Colonic mucosa (tissue), 4 donors: ENCODE results near the gene AUTS2. TPM values are rescaled to one million over a fixed set of nuclear protein-coding genes. Genes with fewer than 3 reads are reported as not detected.

ENCODE experiments used
- DNase-seq: peaks from one replicate; pipeline ENCODE4 v3.0.0-alpha.2; 2020
- H3K27ac ChIP-seq: fragments of 200-600 bp; one replicate; pipeline ENCODE4 v1.8.0; 2021
- H3K27me3 ChIP-seq: fragments of 200-600 bp; one replicate; pipeline ENCODE4 v1.8.0; 2021
- H3K36me3 ChIP-seq: fragments of 200-600 bp; one replicate; pipeline ENCODE4 v1.8.0; 2021
- H3K4me1 ChIP-seq: fragments of 200-600 bp; one replicate; pipeline ENCODE4 v1.8.0; 2021; ENCODE audit warnings: mild to moderate bottlenecking
- H3K4me3 ChIP-seq: fragments of 200-600 bp; one replicate; pipeline ENCODE4 v1.8.0; 2021
- H3K9ac ChIP-seq, 2 donors: one replicate each; pipeline ENCODE4 v1.7.0; 2013; ENCODE audit warnings: control low read depth in 2 of 2, low read depth in 2 of 2, low read length in 2 of 2
- H3K9me3 ChIP-seq: fragments of 200-600 bp; one replicate; pipeline ENCODE4 v1.8.0; 2021
- intact Hi-C: fragments of 100-400 bp; cut with DNase I; formaldehyde crosslinking; loops from one replicate; pipeline ENCODE4 v1.14.1; 2022
- total RNA-seq, 2 donors: library from RNA; stranded (reverse); fragmentation: NEBNext Ultra II Directional in 1 of 2; extraction: Animal tissue kit (Norgen Biotek cat#: 25700) in 1 of 2; gene quantifications; one replicate each; pipeline ENCODE4 v1.2.1, GENCODE V29; 2021
- TF ChIP-seq, protein P1 (sequence below): fragments of 200-600 bp; IDR thresholded peaks from one replicate; pipeline ENCODE4 v1.8.0; 2022; ENCODE audit warnings: antibody characterized with exemption, mild to moderate bottlenecking
- donor health status: healthy.
- donor health status: DM: no; HTN: no; CAD: no.
- donor health status: DM: no; HTN: no; CAD: no.

Gene AUTS2
- total RNA-seq, 2 donors from 2014 or later, result 39.8 to 42.3 TPM

DNA sequence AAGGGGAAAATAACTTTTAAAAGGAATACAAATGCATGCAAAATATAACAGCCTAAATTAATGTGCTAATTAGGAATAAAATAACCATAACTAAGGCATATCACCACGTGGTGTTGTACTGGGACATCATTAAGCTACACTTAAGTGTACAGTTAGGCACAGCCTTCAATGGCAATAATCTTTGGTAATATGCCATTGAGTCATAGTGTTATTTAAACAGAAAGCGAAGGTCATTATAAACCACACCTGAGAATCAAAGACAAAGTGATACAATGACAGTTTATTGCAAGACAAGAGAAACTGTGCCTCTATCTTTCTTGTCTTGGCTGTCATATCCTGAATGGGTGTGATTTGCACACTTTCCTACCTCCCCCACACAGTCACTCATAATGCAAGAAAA lies 30.5 kb upstream of the AUTS2 start:
- TF ChIP-seq, protein P1, sequence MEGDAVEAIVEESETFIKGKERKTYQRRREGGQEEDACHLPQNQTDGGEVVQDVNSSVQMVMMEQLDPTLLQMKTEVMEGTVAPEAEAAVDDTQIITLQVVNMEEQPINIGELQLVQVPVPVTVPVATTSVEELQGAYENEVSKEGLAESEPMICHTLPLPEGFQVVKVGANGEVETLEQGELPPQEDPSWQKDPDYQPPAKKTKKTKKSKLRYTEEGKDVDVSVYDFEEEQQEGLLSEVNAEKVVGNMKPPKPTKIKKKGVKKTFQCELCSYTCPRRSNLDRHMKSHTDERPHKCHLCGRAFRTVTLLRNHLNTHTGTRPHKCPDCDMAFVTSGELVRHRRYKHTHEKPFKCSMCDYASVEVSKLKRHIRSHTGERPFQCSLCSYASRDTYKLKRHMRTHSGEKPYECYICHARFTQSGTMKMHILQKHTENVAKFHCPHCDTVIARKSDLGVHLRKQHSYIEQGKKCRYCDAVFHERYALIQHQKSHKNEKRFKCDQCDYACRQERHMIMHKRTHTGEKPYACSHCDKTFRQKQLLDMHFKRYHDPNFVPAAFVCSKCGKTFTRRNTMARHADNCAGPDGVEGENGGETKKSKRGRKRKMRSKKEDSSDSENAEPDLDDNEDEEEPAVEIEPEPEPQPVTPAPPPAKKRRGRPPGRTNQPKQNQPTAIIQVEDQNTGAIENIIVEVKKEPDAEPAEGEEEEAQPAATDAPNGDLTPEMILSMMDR, result no peak
- Histone ChIP-seq H3K4me1 (no peaks in the 10 kb centered on the region), H3K9ac (no peak overlapping the region), H3K4me3 (no peak overlapping the region), H3K36me3 (no peaks in the 10 kb centered on the region), H3K9me3 (no peaks in the 10 kb centered on the region), H3K27ac (no peak overlapping the region), H3K27me3 (no peaks in the 10 kb centered on the region)
- no peak for DNase-seq
- intact Hi-C loops, result no loop called here

DNA sequence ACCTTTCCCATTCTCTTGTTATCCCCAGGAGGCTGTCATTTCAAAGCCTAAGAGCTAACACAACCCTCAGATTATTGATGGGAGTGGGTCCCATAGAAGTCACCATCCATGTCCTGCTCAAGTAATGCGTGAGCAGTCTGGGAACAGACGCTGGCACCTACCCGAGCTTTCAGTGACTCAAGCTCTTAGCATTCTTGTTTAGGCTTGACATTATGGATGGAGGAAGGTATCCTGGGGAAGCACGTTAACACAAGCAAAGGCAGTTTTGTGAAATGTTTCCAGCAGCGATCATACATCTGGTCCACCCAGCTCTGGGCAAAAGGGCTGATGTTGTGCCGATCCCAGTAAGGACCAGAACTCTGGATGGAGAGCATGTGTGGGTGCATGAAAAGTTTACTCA lies 30.0 kb upstream of the AUTS2 start:
- intact Hi-C loops, result no loop called here

DNA sequence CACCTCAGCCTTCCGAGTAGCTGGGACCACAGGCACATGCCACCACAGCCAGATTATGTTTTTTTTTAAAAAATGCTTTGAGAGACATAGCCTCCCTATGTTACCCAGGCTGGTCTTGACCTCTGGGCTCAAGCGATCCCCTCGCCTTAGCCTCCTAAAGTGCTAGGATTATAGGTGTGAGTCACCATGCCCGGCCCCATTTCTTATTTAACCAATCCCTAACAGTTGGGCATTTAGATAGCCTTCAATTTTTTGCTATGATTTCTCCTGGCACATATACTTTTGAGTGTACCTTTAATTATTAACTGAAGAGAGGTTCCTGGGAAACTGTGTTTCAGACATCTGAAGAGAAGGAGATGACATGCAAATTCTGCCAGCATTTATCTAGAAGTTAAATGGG lies 22.6 kb upstream of the AUTS2 start:
- DNase-seq, result no peak
- H3K4me1 ChIP-seq, result no peaks in the 10 kb centered on the region
- TF ChIP-seq, protein P1, result no peak
- H3K27ac ChIP-seq, result no peak overlapping the region
- intact Hi-C loops, result no loop called here
- H3K4me3 ChIP-seq, result no peak overlapping the region
- H3K27me3 ChIP-seq, result no peaks in the 10 kb centered on the region
- H3K9me3 ChIP-seq, result no peaks in the 10 kb centered on the region
- no peak overlapping the region for H3K9ac ChIP-seq
- H3K36me3 ChIP-seq, result no peaks in the 10 kb centered on the region

More for the DNA sequence above, 30.0 kb upstream of the AUTS2 start:
- Histone ChIP-seq H3K9me3 (no peaks in the 10 kb centered on the region), H3K4me1 (no peaks in the 10 kb centered on the region), H3K27ac (no peak overlapping the region), H3K36me3 (no peaks in the 10 kb centered on the region), H3K4me3 (no peak overlapping the region), H3K27me3 (no peaks in the 10 kb centered on the region), H3K9ac (no peak overlapping the region)
- TF ChIP-seq, protein P1, result no peak
- DNase-seq, result no peak

DNA sequence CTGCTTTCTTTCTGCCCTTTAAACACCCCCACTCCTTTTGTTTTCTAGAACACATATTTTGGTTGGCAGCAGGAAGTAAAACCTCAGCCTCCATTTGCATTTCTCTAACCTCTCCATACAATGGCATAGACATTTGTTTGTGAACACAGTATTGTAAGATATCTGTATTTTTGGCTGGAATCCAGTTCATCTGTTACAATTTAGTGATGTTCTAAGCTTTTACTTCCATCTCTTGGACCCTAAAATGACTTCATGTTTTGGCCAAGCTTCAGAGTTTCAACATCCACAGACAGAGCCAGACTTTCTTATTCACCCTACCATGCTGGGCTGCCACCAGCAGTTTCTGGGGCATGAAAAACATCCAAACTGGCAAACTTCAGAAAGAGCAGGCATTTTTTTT lies 21.1 kb upstream of the AUTS2 start:
- intact Hi-C loops, result no loop called here
- Histone ChIP-seq H3K27me3 (no peaks in the 10 kb centered on the region), H3K4me1 (no peaks in the 10 kb centered on the region), H3K9me3 (no peaks in the 10 kb centered on the region), H3K36me3 (no peaks in the 10 kb centered on the region), H3K9ac (no peak overlapping the region), H3K4me3 (no peak overlapping the region), H3K27ac (no peak overlapping the region)
- TF ChIP-seq, protein P1, result no peak
- no peak for DNase-seq

DNA sequence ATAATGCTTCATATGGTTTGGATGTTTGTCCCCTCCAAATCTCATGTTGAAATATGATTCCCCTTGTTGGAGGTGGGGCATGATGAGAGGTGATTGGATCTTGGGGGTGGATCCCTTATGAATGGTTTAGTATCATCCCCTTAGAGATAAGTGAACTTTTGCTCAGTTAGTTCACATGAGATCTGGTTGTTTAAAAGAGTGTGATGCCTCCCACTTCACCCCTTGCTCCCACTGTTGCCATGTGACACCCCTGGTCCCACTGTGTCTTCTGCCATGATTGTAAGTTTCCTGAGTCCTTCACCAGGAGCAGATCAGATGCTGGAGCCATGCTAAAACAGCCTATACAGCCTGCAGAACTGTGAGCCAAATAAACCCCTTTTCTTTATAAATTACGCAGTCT lies 13.1 kb upstream of the AUTS2 start:
- H3K9me3 ChIP-seq, result no peaks in the 10 kb centered on the region
- TF ChIP-seq, protein P1, result no peak
- no peak overlapping the region for H3K4me3 ChIP-seq
- H3K4me1 ChIP-seq, result no peaks in the 10 kb centered on the region
- DNase-seq, result no peak
- no peaks in the 10 kb centered on the region for H3K36me3 ChIP-seq
- no peak overlapping the region for H3K27ac ChIP-seq
- H3K9ac ChIP-seq, result no peak overlapping the region
- intact Hi-C loops, result no loop called here
- no peaks in the 10 kb centered on the region for H3K27me3 ChIP-seq

DNA sequence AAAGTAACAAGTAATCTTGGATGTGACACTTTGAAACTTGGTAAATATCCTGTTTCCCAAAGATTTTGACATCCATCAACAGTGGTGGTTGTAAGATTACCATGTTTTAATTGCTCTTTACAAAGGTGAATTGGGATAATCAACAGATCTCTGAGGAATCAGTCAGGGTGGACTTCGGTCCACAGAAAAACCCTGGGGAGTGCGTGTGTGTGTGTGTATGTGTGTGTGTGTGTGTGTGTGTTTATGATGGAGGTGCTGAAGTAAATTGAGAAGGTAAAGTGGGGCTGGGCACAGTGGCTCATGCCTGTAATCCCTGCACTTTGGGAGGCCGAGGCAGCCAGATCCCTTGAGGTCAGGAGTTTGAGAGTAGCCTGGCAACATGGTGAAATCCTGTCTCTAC lies 12.0 kb upstream of the AUTS2 start:
- DNase-seq, result no peak
- Histone ChIP-seq H3K36me3 (no peaks in the 10 kb centered on the region), H3K4me1 (no peaks in the 10 kb centered on the region), H3K9me3 (no peaks in the 10 kb centered on the region), H3K27me3 (no peaks in the 10 kb centered on the region), H3K9ac (no peak overlapping the region), H3K4me3 (no peak overlapping the region), H3K27ac (no peak overlapping the region)
- intact Hi-C loops, result no loop called here
- TF ChIP-seq, protein P1, result no peak
